HG03060 (cell line): ENCODE measurements around the gene CCDC30.

Experiments used
- ATAC-seq: cut with Tn5 transposase; IDR thresholded peaks from one replicate; pipeline ENCODE4 v1.9.1; 2021; ENCODE audit warnings: low read depth, moderate number of reproducible peaks; ENCODE audit not compliant: unreplicated experiment

Gene CCDC30

GRCh38 chr1:42462828-42463763 lies at the start of gene CCDC30:
CCDC30 (plus strand) TSS chr1:42463286; CDS start chr1:42480552, 17,266 bp downstream.
- peak; percentile 98 for ATAC-seq

DNA sequence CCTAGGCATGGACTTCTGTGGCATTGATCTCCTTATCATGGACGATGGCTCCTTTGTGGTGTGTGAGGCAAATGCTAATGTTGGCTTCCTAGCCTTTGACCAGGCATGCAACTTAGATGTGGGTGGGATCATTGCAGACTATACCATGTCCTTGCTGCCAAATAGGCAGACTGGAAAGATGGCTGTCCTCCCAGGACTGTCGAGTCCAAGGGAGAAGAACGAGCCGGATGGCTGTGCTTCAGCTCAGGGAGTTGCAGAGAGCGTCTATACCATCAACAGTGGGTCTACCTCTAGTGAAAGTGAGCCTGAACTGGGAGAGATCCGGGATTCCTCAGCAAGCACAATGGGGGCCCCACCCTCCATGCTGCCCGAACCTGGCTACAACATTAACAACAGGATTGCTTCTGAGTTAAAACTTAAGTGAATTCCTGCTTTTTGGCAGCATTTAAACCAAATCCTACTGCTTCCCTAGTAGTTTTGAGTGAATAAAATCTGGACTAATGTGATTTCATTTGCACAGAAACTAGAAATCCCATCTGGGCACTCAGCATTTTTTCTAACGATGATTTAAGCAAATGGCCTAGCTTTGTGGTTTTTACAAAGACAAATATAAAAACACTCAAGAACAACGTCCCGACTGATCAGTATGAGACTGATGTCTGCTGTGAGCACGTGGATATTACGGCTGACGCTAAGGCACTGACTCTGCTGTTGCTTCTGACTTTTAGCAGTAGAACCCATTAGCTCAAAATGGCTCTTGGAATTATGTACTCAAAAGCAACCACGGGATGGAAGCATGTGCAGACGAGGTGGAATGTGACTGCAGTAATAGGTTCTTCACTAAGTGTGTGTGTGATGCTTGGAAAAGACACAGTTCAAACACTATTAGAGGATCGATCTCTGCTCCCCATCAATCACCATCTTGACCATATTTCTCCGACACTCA lies 48.3 kb upstream of the CCDC30 start:
- no peak for ATAC-seq

DNA sequence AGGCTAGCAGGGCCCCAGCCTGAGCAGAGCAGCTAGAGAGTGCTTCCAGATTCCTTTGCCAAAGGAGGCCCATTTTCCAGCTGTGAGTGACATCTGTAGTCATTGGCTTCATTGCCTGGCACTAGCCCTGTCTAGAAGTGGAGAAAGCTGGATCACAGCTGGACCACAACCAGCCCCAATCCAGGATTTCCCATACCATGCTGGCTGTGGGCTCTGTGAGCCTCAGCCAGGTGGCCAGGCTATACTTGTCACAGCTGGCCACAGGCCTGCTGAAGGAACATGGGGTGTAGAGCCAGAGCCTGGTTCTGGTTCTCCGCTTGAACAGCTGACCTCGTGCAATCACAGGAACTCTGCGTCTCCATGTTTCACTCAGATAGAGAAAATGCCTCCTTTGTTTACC lies 45.9 kb upstream of the CCDC30 start:
- no peak for ATAC-seq

DNA sequence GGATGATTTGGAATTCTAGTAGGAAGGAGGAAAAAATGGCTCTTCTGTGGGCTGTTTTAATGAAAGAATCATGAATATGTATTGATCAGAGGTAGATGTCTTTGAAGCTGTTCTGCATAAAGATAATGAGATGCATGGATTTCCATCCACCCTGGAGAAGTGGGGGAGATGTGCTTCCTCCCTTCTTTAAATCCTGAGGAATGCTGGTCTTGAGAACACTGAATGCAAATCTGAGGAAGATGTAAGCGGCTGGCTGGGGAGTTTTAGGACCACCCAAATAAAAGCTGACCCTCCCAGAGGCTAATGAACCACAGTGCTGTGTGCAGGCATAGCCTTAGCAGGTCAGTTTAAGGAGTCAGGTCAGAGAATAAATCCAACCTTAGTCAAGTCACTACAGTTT lies 44.6 kb upstream of the CCDC30 start:
- ATAC-seq, result no peak

- ATAC-seq, result no peak
These were observed 43.8 kb upstream of the CCDC30 start for GRCh38 chr1:42419126-42419821.

DNA sequence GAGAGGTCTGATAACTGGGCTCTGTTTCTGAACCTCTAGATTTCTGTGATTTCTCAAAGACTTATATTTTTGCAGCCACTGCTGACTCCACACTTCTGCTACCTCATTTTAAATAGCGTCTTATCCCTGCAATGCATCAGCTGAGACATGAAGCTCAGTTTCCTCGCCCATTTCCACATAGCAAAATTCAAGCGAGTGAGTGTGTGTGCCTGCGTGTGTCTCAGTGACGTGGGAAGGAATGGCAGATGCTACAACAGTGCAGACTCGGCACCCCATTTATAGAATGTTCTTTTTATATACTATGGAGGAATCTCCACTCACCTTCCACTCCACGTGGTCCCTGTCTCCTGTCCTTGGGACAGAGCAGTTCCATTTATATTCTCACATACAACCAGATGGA lies 43.0 kb upstream of the CCDC30 start:
- no peak for ATAC-seq

GRCh38 chr1:42420911-42421585 lies 42.0 kb upstream of the CCDC30 start:
- ATAC-seq, result no peak

DNA sequence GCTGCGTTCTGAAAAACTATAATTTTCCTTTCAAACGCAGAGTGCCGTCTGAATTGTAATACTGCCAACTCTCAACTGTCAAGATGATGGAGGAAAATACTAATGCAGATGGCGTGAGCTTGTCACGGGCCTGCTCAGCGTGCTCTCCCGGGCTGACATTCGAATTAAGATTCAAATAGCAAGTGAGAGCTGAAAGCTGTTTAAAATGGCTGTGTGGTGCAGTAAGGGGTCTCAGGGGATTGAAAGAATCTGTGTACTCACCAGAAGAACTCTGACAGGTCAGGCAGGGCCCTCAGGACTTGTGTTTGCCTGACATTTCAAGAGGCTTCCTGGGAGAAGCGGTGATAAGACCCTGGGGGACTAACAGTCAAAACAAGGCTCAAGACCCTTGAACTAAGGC lies 40.3 kb upstream of the CCDC30 start:
- ATAC-seq, result no peak

- ATAC-seq, result no peak
These were observed 39.4 kb upstream of the CCDC30 start for GRCh38 chr1:42423681-42424080.

DNA sequence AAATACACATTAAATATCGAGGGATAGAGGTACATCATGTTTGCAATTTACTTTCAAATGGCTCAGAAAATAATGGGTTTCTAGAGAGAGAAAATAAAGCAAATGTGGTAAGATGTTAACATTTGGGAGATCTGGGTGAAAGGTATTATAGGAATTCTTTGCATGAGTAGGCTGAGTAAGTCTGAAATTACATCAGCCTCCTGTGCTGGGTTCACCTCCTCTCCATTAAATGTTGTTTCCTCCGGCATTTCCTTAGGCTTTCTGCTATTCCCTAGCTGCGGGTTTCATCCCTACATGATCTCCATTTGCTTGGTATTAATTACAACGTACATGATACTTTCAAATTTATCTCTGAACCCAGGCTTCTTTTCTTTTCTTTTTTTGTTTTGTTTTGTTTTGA lies 38.9 kb upstream of the CCDC30 start:
- no peak for ATAC-seq

DNA sequence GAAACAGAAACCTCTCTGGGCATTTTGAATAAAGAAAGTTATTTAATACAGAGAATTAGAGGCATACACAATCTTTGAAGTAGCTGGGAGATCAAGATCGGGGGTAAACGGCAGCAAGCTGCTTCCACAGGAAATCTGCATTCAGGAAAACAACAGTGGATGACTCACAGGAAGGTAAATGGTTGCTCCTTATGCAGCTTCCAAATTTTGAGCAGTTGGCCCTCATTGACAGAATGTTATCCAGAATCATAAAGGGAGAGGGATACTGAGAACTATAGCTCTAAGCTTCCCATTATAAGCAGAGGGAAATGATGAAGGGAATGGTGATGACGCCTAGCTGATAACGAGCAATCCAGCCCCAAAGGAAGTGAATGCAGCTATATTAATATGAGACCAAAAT lies 35.8 kb upstream of the CCDC30 start:
- ATAC-seq, result no peak

GRCh38 chr1:42429603-42430002 lies 33.5 kb upstream of the CCDC30 start:
- no peak for ATAC-seq

DNA sequence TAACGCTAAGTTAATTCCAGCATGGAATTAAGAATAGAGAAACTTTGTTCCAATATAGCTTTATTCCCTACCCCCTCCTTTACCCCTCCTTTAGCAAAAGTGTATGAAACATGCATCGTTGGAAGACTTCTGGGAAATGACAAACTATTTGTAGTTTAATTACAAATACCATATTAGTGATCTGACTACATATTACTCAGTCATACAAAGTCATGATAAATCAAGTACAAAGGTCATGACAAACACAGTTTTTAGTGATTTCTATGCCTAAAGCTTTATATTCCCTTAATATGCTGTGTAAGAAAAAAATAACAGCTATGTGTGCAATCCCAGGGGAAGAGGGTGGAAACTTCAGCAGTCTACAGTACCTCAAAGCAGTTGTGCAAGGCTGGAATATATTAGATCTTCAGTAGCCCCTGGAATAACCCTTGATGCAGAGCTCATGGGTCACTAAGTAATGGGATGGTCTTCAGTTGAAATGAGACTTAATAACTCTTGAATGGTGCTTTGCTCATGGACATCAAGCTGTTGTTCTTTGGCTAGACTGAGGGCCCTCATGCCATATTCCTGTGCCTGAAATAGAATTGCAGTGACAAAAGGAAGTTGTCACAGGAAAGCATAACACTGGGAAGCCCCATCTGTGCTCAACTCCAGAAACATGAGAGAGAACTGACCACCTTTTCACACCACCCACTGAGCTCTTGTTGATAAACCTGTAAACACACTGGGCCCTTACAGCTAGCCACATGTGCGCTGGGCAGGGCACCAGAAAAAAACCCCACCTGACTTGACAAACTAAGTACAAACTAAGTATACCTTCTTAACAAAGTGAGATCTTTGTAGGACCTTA lies 32.6 kb upstream of the CCDC30 start:
- no peak for ATAC-seq

DNA sequence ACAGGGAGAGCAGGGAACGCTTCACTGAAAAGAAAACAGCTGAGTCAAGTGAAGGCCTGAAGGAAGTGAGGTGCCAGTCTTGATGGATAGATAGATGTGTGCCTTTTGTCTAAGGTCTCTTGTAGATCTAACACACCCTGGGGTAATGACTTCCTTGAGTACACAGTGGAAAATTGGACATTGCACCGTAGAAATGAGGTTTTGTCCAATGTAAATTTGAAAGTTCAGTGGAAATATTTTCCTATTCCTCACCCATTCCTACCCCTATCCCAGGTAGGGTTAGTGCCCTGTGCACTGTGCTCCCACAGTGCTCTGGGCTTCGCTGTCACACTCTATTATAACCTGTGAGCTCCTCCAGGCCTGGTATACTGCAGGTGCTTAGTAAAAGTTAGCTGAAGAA lies 31.6 kb upstream of the CCDC30 start:
- ATAC-seq, result no peak

- ATAC-seq, result no peak
These were observed 30.4 kb upstream of the CCDC30 start for GRCh38 chr1:42432714-42433113.

DNA sequence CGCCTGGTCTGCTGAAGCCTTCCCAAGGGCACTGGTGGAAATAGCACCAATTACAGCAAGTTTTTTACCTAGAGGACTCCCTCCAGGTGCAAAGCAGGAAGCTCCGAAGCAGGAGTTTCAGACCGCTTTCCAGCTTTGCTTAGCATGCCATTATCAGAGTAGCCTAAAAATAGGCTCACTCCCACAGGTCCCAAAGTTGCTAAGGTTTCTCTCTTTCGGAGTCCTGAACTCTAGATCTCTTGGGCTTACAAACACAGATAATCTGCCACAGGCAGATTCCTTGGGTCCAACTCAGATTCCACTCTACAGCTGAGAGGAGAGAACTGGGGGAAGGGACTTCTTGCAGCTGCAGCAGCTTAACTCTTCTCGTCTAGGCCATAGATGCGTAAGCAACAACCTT lies 29.7 kb upstream of the CCDC30 start:
- ATAC-seq, result no peak

DNA sequence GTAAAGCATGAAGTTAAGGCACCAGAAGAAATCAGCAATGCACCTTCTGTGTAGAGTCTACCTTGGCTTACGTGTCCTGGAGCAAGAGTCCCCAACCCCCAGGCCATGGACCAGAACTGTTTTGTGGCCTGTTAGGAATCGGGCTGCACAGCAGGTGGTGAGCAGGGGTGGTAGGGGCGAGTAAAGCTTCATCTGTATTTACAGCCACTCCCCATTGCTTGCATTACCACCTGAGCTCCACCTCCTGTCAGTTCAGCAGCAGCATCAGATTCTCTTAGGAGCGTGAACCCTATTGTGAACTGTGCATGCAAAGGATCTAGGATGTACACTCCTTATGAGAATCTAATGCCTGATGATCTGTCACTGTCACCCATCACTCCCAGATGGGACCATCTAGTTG lies 28.7 kb upstream of the CCDC30 start:
- no peak for ATAC-seq

DNA sequence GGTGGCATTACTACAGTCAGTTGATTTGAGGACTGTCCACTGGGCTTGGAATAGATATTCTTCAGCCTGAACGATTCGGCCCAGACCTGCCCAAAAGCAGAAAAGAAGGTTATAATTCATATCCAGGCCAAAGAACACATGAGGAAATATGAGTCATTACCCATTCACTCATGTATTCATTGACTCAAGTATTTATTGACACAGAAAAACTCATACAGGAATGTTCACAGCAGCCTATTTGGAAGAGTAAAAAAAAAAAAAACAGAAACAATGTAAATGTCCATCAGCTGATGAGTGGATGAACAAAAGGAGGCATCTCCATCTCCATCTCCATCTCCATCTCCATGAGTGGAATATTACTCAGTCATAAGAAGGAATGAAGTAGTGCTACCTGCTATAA lies 23.1 kb upstream of the CCDC30 start:
- no peak for ATAC-seq

GRCh38 chr1:42442662-42443061 lies 20.4 kb upstream of the CCDC30 start:
- ATAC-seq, result no peak
